Fibroblast of lung (primary cell): ENCODE results near the gene HSPB8. TPM values are rescaled to one million over a fixed set of nuclear protein-coding genes. Genes with fewer than 3 reads are reported as not detected.

Source experiments
- DNase-seq, 2 donors: peaks; one replicate each; pipeline versions ENCODE4 v3.0.0 to v3.0.0-alpha.2; 2010; ENCODE audit warnings: low read depth in 2 of 2
- H2AFZ ChIP-seq: 2 replicates; pipeline ENCODE4 v1.5.1; 2012; ENCODE audit warnings: low read length, control low read depth, inconsistent platforms
- H3K27ac ChIP-seq: 2 replicates; pipeline ENCODE4 v1.5.1; 2011; ENCODE audit warnings: low read length, control low read depth; ENCODE audit not compliant: insufficient read depth
- H3K27me3 ChIP-seq: 2 replicates; pipeline ENCODE4 v1.5.1; 2011; ENCODE audit warnings: mild to moderate bottlenecking, low read length; ENCODE audit not compliant: control insufficient read depth, insufficient read depth
- H3K36me3 ChIP-seq: 2 replicates; pipeline ENCODE4 v1.5.1; 2011; ENCODE audit warnings: low read length; ENCODE audit not compliant: control insufficient read depth, insufficient read depth
- H3K4me1 ChIP-seq: 2 replicates; pipeline ENCODE4 v1.5.1; 2011; ENCODE audit warnings: low read length; ENCODE audit not compliant: control insufficient read depth, insufficient read depth; ENCODE audit errors: extremely low read depth
- H3K4me2 ChIP-seq: 2 replicates; pipeline ENCODE4 v1.5.1; 2011; ENCODE audit warnings: low read length, control low read depth; ENCODE audit not compliant: insufficient read depth; ENCODE audit errors: extremely low read depth
- H3K4me3 ChIP-seq, 4 experiments: fragments of 200-600 bp in 1 of 4; sonication (generic) in 1 of 4; replicated peaks in 1 of 4; 2 replicates each; pipeline ENCODE4 v1.5.1; 2011 to 2016; ENCODE audit warnings: low read length in 4 of 4, low read depth in 3 of 4, mild to moderate bottlenecking in 3 of 4, control low read depth in 2 of 4, inconsistent platforms in 1 of 4, mixed read lengths in 1 of 4; ENCODE audit not compliant: insufficient read depth in 1 of 4; ENCODE audit errors: control extremely low read depth in 1 of 4
- H3K79me2 ChIP-seq: 2 replicates; pipeline ENCODE4 v1.5.1; 2012; ENCODE audit warnings: mild to moderate bottlenecking, low read length, inconsistent platforms; ENCODE audit not compliant: control insufficient read depth, insufficient read depth
- H3K9ac ChIP-seq: 2 replicates; pipeline ENCODE4 v1.5.1; 2011; ENCODE audit warnings: mild to moderate bottlenecking, low read length, control low read depth; ENCODE audit not compliant: insufficient read depth
- H3K9me3 ChIP-seq: 2 replicates; pipeline ENCODE4 v1.5.1; 2012; ENCODE audit warnings: low read depth, low read length; ENCODE audit not compliant: control insufficient read depth, insufficient read depth
- H4K20me1 ChIP-seq: 2 replicates; pipeline ENCODE4 v1.5.1; 2011; ENCODE audit warnings: low read length; ENCODE audit not compliant: control insufficient read depth, insufficient read depth; ENCODE audit errors: extremely low read depth
- CTCF ChIP-seq, 2 donors: IDR thresholded peaks in 1 of 2; conservative IDR thresholded peaks in 1 of 2; 1 replicate in 1 of 2; 2 replicates in 1 of 2; pipeline ENCODE4 v1.5.1; 2011 to 2012; ENCODE audit warnings: low read length in 2 of 2, control low read depth in 1 of 2, inconsistent platforms in 1 of 2, low read depth in 1 of 2, mild to moderate bottlenecking in 1 of 2
- EZH2 ChIP-seq: IDR thresholded peaks from 2 replicates; pipeline ENCODE4 v1.5.1; 2012; ENCODE audit warnings: low read length, control low read depth, mild to moderate bottlenecking; ENCODE audit errors: missing control alignments
- polyA plus RNA-seq, 2 donors: library from polyadenylated mRNA; depleted of rRNA in 1 of 2; stranded (reverse) in 1 of 2; unstranded in 1 of 2; fragments of >200 nt; gene quantifications; 2 replicates each; pipeline ENCODE4 v1.2.1, GENCODE V29; 2011 to 2012; ENCODE audit warnings: missing spikeins in 1 of 2
- total RNA-seq: library from RNA; depleted of rRNA; stranded (reverse); fragments of >200 nt; gene quantifications from 2 replicates; pipeline ENCODE4 v1.2.1, GENCODE V29; 2014

HSPB8 gene
- total and polyA plus RNA-seq, 2 donors (not counting 1 experiment from before 2014, with no cell fraction given): 23.8 to 42.4 TPM

GRCh38 chr12:119145367-119145766, 33.4 kb upstream of the HSPB8 start:
- H2AFZ ChIP-seq: no peak overlapping the region
- TF ChIP-seq CTCF (conservative IDR thresholded peaks at IDR 0.05 in 1 of 2, IDR thresholded peaks at IDR 0.05 in 1 of 2; ENCODE audit: low read depth in 1 of 2, low read length in 2 of 2): no peak
- TF ChIP-seq EZH2: no peak
- H3K27ac ChIP-seq: no peak overlapping the region
- H3K4me3 ChIP-seq: no peak overlapping the region
- no peaks in the 10 kb centered on the region for H3K79me2 ChIP-seq
- no peaks in the 10 kb centered on the region for H3K9me3 ChIP-seq
- no peaks in the 10 kb centered on the region for H4K20me1 ChIP-seq
- no peak overlapping the region for H3K9ac ChIP-seq
- H3K36me3 ChIP-seq: no peaks in the 10 kb centered on the region
- H3K27me3 ChIP-seq: no peaks in the 10 kb centered on the region
- DNase-seq: no peak
- no peaks in the 10 kb centered on the region for H3K4me1 ChIP-seq
- no peak overlapping the region for H3K4me2 ChIP-seq

DNA sequence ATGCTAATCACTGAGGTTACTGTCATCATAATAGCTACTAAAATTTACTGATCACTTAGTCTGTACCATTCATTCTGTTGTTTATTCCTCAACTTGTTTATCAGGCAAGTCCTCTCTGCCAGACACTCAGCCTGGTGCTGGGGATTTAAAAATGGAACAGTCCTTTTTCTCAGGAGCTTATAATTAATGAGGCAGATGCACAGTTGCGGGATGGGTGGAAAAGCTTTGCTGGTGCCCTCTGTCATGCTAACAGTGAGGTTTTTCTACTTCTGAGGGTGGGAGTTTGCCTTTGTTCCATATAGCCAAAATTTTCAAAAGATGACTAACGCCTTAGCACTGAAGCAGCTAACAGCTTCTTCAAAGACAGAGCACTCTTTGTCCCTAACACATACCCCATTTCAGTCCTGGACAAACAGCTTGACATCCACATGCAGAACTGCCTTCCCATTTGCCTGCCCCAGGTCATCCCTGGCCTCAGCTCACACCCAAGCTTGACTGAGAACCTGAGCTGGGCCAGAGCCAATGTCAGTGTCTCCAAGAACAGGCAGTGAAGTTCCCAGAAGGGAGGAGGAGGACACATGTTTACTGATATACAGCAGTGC, 30.8 kb upstream of the HSPB8 start:
- Histone ChIP-seq H3K4me3 (no peak overlapping the region), H3K36me3 (no peaks in the 10 kb centered on the region), H3K4me2 (no peak overlapping the region), H3K79me2 (no peaks in the 10 kb centered on the region), H3K27ac (no peak overlapping the region), H4K20me1 (no peaks in the 10 kb centered on the region), H3K9me3 (no peaks in the 10 kb centered on the region), H3K9ac (no peak overlapping the region), H3K4me1 (no peaks in the 10 kb centered on the region), H3K27me3 (no peaks in the 10 kb centered on the region), H2AFZ (no peak overlapping the region)
- no peak for DNase-seq
- TF ChIP-seq CTCF (conservative IDR thresholded peaks at IDR 0.05 in 1 of 2, IDR thresholded peaks at IDR 0.05 in 1 of 2; ENCODE audit: low read depth in 1 of 2, low read length in 2 of 2): no peak
- TF ChIP-seq EZH2: no peak

DNA sequence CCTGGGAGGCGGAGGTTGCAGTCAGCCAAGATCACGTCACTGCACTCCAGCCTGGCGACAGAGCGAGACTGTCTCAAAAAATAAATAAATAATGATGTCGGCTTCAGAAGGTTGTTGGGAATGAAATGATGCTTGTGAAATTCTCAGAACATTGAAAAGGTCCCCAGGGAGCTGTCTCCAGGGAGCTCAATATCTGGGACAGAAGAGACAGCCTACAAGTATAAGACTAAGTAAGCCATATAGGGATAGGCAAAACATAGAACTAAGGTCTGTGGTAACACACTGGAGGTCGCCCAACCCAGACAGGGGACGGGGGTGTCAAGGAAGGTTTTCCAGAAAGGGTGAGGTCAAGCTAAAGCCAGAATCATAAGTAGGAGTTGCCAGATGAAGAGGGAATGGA, 29.5 kb upstream of the HSPB8 start:
- H3K27me3 ChIP-seq: no peaks in the 10 kb centered on the region
- no peaks in the 10 kb centered on the region for H3K36me3 ChIP-seq
- H3K9ac ChIP-seq: no peak overlapping the region
- no peaks in the 10 kb centered on the region for H3K9me3 ChIP-seq
- no peaks in the 10 kb centered on the region for H3K79me2 ChIP-seq
- no peaks in the 10 kb centered on the region for H3K4me1 ChIP-seq
- DNase-seq: no peak
- no peak overlapping the region for H3K4me2 ChIP-seq
- no peaks in the 10 kb centered on the region for H4K20me1 ChIP-seq
- TF ChIP-seq EZH2 (no peak), CTCF (conservative IDR thresholded peaks at IDR 0.05 in 1 of 2, IDR thresholded peaks at IDR 0.05 in 1 of 2; ENCODE audit: low read depth in 1 of 2, low read length in 2 of 2) (no peak)
- H2AFZ ChIP-seq: no peak overlapping the region
- no peak overlapping the region for H3K4me3 ChIP-seq
- H3K27ac ChIP-seq: no peak overlapping the region
